Measurements from ENCODE around the gene KYNU. TPM values are rescaled to one million over a fixed set of nuclear protein-coding genes. Genes with fewer than 3 reads are reported as not detected.

The KYNU gene
- total and polyA plus RNA-seq, 2 of the 13 experiments (the other 11 are each of a cell fraction or from before 2014, with no cell fraction given), result 21.9 to 68.6 TPM

DNA sequence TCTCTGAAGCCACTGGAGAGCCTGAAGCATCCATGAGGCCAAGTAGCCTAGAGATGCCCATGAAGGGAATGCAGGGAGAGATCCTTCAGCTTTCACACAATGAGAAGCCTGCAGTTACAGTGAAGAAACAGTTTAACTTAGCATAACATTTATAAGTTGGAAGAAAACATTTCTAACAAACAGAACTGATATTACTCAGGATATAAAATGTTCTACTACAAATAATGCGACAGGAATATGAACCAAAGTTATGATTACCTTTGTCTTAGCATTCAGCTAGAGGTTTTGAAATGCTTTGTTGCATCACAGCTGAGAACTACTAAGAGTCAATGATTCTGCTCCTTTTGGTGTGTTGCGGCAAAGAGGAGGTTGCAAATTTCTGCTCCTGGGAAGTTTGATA lies 6.9 kb upstream of the KYNU start (continued):
- TF ChIP-seq KDM5B (CRISPR knock-in tag; IDR thresholded peaks at IDR 0.05; ENCODE audit: borderline replicate concordance), result no peak
- TF ChIP-seq ZNF674 (CRISPR knock-in tag; IDR thresholded peaks at IDR 0.05; ENCODE audit: low read depth), result no peak

DNA sequence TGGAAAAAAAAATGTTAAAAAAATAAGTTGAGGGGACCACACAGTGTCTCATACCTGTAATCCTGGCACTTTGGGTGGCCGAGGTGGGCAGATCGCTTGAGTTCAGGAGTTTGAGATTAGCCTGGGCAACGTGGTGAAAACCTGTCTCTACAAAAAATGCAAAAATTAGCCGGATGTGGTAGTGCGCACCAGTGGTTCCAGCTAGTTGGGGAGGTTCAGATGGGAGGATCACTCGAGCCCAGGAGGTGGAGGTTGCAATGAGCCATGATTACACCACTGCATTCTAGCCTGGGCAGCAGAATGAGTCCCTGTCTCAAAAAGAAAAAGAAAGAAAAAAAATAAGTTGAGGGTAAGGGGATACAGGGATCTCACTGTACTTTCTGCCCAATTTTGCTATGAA lies 6.1 kb upstream of the KYNU start:
- ATAC-seq, result no peak
- Histone ChIP-seq H3K36me3 (replicated peaks in 1 of 2; ENCODE audit: control insufficient read depth in 1 of 2, insufficient read depth in 2 of 2, low read length in 2 of 2) (no peaks in the 10 kb centered on the region), H3K9ac (ENCODE audit: insufficient read depth, low read depth, low read length) (no peak overlapping the region), H3K9me3 (ENCODE audit: low read length) (no peaks in the 10 kb centered on the region), H3K27me3 (ENCODE audit: control insufficient read depth in 1 of 2, insufficient read depth in 2 of 2, low read length in 2 of 2) (no peaks in the 10 kb centered on the region), H3K4me3 (replicated peaks in 1 of 3; ENCODE audit: insufficient read depth in 1 of 3, low read depth in 2 of 3, low read length in 3 of 3) (no peak overlapping the region; a peak in 1 of 6 replicates), H4K20me1 (ENCODE audit: insufficient read depth, low read length) (no peaks in the 10 kb centered on the region), H2AFZ (ENCODE audit: low read length) (no peak overlapping the region), H3K4me1 (ENCODE audit: insufficient read depth, low read length) (peaks cover 72% of the 10 kb centered on the region), H3K4me2 (ENCODE audit: low read depth, low read length) (no peak overlapping the region), H3K27ac (ENCODE audit: extremely low read length, insufficient read depth, low read length) (peak overlapping the region; percentile 5), H3K79me2 (ENCODE audit: insufficient read depth, low read length) (no peaks in the 10 kb centered on the region)
- no peak for FAIRE-seq
- no peak for DNase-seq (ENCODE audit: low spot score)
- CTCF ChIA-PET (ENCODE audit: low intra/inter-chr PET ratio, low total read pairs), result no interaction called here
- no TSS peak for BruUV-seq (replicated peaks)
- in situ Hi-C loops (cut with HindIII; ENCODE audit: extremely low pct_ligation_motif_present, low pct_unique_long_range_greater_than_20kb), result no loop called here
- WGBS (ENCODE audit: low lambda C conversion rate), result 95% methylated on average over 6 of the region's 6 CpGs
- no peak for TF ChIP-seq DMAP1 (CRISPR knock-in tag; IDR thresholded peaks at IDR 0.05)
- 0 out of 2 replicates have a peak, but pooled peaks have one; percentile 52 for TF ChIP-seq ZNF770 (CRISPR knock-in tag; IDR thresholded peaks at IDR 0.05)
- TF ChIP-seq, protein P1, sequence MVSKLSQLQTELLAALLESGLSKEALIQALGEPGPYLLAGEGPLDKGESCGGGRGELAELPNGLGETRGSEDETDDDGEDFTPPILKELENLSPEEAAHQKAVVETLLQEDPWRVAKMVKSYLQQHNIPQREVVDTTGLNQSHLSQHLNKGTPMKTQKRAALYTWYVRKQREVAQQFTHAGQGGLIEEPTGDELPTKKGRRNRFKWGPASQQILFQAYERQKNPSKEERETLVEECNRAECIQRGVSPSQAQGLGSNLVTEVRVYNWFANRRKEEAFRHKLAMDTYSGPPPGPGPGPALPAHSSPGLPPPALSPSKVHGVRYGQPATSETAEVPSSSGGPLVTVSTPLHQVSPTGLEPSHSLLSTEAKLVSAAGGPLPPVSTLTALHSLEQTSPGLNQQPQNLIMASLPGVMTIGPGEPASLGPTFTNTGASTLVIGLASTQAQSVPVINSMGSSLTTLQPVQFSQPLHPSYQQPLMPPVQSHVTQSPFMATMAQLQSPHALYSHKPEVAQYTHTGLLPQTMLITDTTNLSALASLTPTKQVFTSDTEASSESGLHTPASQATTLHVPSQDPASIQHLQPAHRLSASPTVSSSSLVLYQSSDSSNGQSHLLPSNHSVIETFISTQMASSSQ (IDR thresholded peaks at IDR 0.05; ENCODE audit: low read depth), result no peak
- TF ChIP-seq, protein P1 (CRISPR knock-in tag; IDR thresholded peaks at IDR 0.05; ENCODE audit: borderline replicate concordance), result no peak
- intact Hi-C loops (cut with micrococcal nuclease; ENCODE audit: unreplicated experiment), result no loop called here
- POLR2A ChIA-PET, result no interaction called here

Measured in HepG2 (cell line).